MM.1S (cell line): Measurements from ENCODE around the gene EPHA7.

Experiments
- EZH2 ChIP-seq: fragments of 300-600 bp; sonication (generic); optimal IDR thresholded peaks from 2 replicates; pipeline ENCODE3; 2017; ENCODE audit warnings: low read depth, mild to moderate bottlenecking, antibody characterized with exemption, low read length, mixed read lengths
- TF ChIP-seq, protein P1 (sequence below): fragments of 300-600 bp; sonication (generic); IDR thresholded peaks from 2 replicates; pipeline ENCODE4 v1.5.1; 2016; ENCODE audit warnings: antibody characterized with exemption, low read length, mixed read lengths

DNA sequence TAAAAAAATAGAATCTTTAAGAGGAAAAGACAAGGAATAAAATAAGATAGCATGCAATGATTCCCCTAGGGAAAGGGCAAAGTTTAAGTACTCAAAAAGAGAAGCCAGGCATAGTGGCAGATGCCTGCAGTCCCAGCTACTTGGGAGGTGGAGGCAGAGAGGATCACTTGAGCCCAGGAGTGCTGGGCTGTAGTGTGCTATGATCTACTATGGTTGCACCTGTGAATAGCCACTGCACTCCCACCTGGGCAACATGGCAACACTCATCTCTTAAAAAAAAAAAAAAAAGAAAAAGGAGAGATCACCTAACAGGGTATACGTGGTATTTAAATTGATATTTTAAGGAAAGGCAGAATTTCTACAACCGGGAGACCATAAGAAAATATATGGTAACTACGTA is 16.0 kb downstream of the EPHA7 start:
- TF ChIP-seq, protein P1, sequence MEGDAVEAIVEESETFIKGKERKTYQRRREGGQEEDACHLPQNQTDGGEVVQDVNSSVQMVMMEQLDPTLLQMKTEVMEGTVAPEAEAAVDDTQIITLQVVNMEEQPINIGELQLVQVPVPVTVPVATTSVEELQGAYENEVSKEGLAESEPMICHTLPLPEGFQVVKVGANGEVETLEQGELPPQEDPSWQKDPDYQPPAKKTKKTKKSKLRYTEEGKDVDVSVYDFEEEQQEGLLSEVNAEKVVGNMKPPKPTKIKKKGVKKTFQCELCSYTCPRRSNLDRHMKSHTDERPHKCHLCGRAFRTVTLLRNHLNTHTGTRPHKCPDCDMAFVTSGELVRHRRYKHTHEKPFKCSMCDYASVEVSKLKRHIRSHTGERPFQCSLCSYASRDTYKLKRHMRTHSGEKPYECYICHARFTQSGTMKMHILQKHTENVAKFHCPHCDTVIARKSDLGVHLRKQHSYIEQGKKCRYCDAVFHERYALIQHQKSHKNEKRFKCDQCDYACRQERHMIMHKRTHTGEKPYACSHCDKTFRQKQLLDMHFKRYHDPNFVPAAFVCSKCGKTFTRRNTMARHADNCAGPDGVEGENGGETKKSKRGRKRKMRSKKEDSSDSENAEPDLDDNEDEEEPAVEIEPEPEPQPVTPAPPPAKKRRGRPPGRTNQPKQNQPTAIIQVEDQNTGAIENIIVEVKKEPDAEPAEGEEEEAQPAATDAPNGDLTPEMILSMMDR, result no peak
- no peak for TF ChIP-seq EZH2
